Astrocyte of the cerebellum (primary cell): ENCODE measurements around the gene CATSPER3.

Experiments
- DNase-seq: peaks from one replicate; pipeline ENCODE4 v3.0.0-alpha.2; 2011; ENCODE audit warnings: low read depth
- H3K4me3 ChIP-seq: 2 replicates; pipeline ENCODE4 v1.5.1; 2011; ENCODE audit warnings: mild to moderate bottlenecking, low read depth, low read length, moderate library complexity
- CTCF ChIP-seq: IDR thresholded peaks from 2 replicates; pipeline ENCODE4 v1.5.1; 2012; ENCODE audit warnings: low read length, low read depth, moderate library complexity, mild to moderate bottlenecking; ENCODE audit errors: missing control alignments
- in situ Hi-C: cut with HindIII; loops from 2 replicates; pipeline ENCODE4 v1.10.0; 2017; ENCODE audit warnings: low sequenced_read_pairs

The CATSPER3 gene

GRCh38 chr5:134967607-134968006 is at the start of gene CATSPER3:
Gene CATSPER3 (plus strand): TSS chr5:134967907. CDS start chr5:134967992, 85 bp downstream.
- no peak for TF ChIP-seq CTCF
- H3K4me3 ChIP-seq = no peak within 1 kb of the TSS
- DNase-seq = no peak
- in situ Hi-C loops = no loop called here

- TF ChIP-seq CTCF = no peak
- H3K4me3 ChIP-seq = no peak overlapping the region
- in situ Hi-C loops = no loop called here
- DNase-seq = no peak
Observed at GRCh38 chr5:134918861-134919260, 48.8 kb upstream of the CATSPER3 start.

- H3K4me3 ChIP-seq = no peak overlapping the region
- in situ Hi-C loops = no loop called here
- no peak for DNase-seq
- TF ChIP-seq CTCF = no peak
Observed at GRCh38 chr5:134920848-134921575, 46.7 kb upstream of the CATSPER3 start.

- in situ Hi-C loops = no loop called here
- no peak for TF ChIP-seq CTCF
- no peak for DNase-seq
- H3K4me3 ChIP-seq = no peak overlapping the region
Observed at GRCh38 chr5:134932508-134932907, 35.2 kb upstream of the CATSPER3 start.

- no peak overlapping the region for H3K4me3 ChIP-seq
- no peak for TF ChIP-seq CTCF
- DNase-seq = no peak
- in situ Hi-C loops = no loop called here
Observed at GRCh38 chr5:134934202-134934601, 33.5 kb upstream of the CATSPER3 start.

- H3K4me3 ChIP-seq = no peak overlapping the region
- TF ChIP-seq CTCF = no peak
- in situ Hi-C loops = no loop called here
- no peak for DNase-seq
Observed at GRCh38 chr5:134935711-134936602, 31.8 kb upstream of the CATSPER3 start.
